Endothelial cell of umbilical vein (primary cell): ENCODE measurements around the gene RPLP2.

Source experiments
- EZH2 ChIP-seq: IDR thresholded peaks from 2 replicates; pipeline ENCODE4 v1.6.1; 2012; ENCODE audit warnings: borderline replicate concordance, low read depth, mild to moderate bottlenecking, moderate library complexity, low read length, inconsistent platforms; ENCODE audit not compliant: severe bottlenecking
- GATA2 ChIP-seq: IDR thresholded peaks from 2 replicates; pipeline ENCODE4 v1.7.0; 2011; ENCODE audit warnings: low read depth, mild to moderate bottlenecking, moderate library complexity, mixed read lengths, low read length; ENCODE audit not compliant: insufficient read length, insufficient read depth
- JUN ChIP-seq: IDR thresholded peaks from 2 replicates; pipeline ENCODE4 v1.6.1; 2011; ENCODE audit warnings: borderline replicate concordance, low read depth; ENCODE audit not compliant: insufficient read length, insufficient read depth
- MYC ChIP-seq: IDR thresholded peaks from one replicate; pipeline ENCODE4 v1.6.1; 2011; ENCODE audit warnings: mild to moderate bottlenecking, low read depth, low read length
- POLR2A ChIP-seq: IDR thresholded peaks from 2 replicates; pipeline ENCODE4 v1.6.1; 2012; ENCODE audit warnings: low read depth, mild to moderate bottlenecking, control low read depth, low read length
- POLR2AphosphoS5 ChIP-seq: IDR thresholded peaks from 2 replicates; pipeline ENCODE4 v1.6.1; 2012; ENCODE audit warnings: low read depth, mild to moderate bottlenecking, control low read depth, low read length, moderate library complexity; ENCODE audit not compliant: insufficient read depth
- TF ChIP-seq, protein P1 (sequence below), 2 donors: IDR thresholded peaks; 1 replicate in 1 of 2; 2 replicates in 1 of 2; pipeline ENCODE4 v1.5.1; 2011; ENCODE audit warnings: low read length in 2 of 2, mild to moderate bottlenecking in 2 of 2, moderate library complexity in 2 of 2, control low read depth in 1 of 2, inconsistent platforms in 1 of 2, low read depth in 1 of 2; ENCODE audit not compliant: insufficient read depth in 1 of 2; ENCODE audit errors: extremely low read depth in 1 of 2
- TF ChIP-seq, protein P2 (sequence below): IDR thresholded peaks from 2 replicates; pipeline ENCODE4 v1.6.1; 2011; ENCODE audit not compliant: insufficient read depth, insufficient read length

DNA sequence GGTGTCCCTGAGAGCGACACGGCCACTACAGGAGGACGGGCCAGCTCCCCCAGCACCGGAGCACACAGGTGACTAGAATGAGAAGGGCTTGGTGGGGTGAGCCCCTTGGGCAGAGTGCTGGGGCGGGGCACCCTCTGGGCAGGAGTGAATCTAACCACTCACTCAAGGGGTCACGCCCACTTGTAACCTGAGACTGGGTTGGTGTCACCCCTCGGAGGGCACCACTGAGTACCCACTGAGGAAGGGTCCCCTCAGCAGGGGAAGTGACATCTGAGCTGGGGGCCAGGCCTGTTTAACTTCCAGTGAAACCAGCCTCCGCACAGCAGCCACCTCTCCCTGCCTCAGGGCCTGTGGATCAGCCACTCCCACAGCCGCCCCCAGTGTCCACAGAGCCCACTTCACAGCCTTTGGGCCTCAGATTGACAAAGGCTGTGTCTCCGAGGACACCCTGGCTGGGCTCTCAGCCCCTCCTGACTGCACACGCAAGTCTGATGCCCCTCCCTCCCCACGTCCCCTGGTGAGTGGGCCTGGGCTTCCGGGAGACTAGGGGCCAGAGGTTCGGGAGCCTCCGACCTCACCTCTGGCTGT lies 38.1 kb upstream of the RPLP2 start:
- no peak for TF ChIP-seq POLR2A
- TF ChIP-seq, protein P1, sequence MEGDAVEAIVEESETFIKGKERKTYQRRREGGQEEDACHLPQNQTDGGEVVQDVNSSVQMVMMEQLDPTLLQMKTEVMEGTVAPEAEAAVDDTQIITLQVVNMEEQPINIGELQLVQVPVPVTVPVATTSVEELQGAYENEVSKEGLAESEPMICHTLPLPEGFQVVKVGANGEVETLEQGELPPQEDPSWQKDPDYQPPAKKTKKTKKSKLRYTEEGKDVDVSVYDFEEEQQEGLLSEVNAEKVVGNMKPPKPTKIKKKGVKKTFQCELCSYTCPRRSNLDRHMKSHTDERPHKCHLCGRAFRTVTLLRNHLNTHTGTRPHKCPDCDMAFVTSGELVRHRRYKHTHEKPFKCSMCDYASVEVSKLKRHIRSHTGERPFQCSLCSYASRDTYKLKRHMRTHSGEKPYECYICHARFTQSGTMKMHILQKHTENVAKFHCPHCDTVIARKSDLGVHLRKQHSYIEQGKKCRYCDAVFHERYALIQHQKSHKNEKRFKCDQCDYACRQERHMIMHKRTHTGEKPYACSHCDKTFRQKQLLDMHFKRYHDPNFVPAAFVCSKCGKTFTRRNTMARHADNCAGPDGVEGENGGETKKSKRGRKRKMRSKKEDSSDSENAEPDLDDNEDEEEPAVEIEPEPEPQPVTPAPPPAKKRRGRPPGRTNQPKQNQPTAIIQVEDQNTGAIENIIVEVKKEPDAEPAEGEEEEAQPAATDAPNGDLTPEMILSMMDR (IDR thresholded peaks at IDR 0.05; ENCODE audit: extremely low read depth in 1 of 2, insufficient read depth in 1 of 2, low read depth in 1 of 2, low read length in 2 of 2): no peak
- TF ChIP-seq POLR2AphosphoS5: no peak
- no peak for TF ChIP-seq MYC
- TF ChIP-seq EZH2: no peak
- TF ChIP-seq GATA2: no peak
- TF ChIP-seq, protein P2, sequence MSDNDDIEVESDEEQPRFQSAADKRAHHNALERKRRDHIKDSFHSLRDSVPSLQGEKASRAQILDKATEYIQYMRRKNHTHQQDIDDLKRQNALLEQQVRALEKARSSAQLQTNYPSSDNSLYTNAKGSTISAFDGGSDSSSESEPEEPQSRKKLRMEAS: no peak
- no peak for TF ChIP-seq JUN
